HEK293 (cell line): ENCODE data around the gene FSCN2.

ENCODE experiments used
- CTCF ChIA-PET: fragments of 350-600 bp; formaldehyde crosslinking; extraction: SDS; loops from one replicate; lab custom pipeline; 2021; ENCODE audit warnings: antibody characterized with exemption; lab: Yijun Ruan, JAX
- POLR2A ChIA-PET: fragments of 300-600 bp; formaldehyde crosslinking; extraction: SDS; loops from one replicate; lab custom pipeline; 2020; ENCODE audit warnings: antibody characterized with exemption, inconsistent platforms; lab: Yijun Ruan, JAX
- H3K27ac ChIP-seq: fragments of 200-500 bp; sonication (Bioruptor generic); 2 replicates; pipeline ENCODE4 v1.5.1; 2014; ENCODE audit warnings: low read depth, low read length, control low read depth, inconsistent platforms; ENCODE audit errors: extremely low read depth
- H3K36me3 ChIP-seq, 2 experiments: fragments of 200-500 bp in 1 of 2; sonication (Bioruptor generic) in 1 of 2; 1 replicate in 1 of 2; 2 replicates in 1 of 2; pipeline ENCODE4 v1.5.1; 2014 to 2017; ENCODE audit warnings: inconsistent platforms in 2 of 2, low read length in 2 of 2; ENCODE audit not compliant: control insufficient read depth in 2 of 2, insufficient read depth in 1 of 2
- H3K4me1 ChIP-seq: fragments of 200-500 bp; sonication (Bioruptor generic); 2 replicates; pipeline ENCODE4 v1.5.1; 2014; ENCODE audit warnings: mild to moderate bottlenecking, low read length, inconsistent platforms; ENCODE audit not compliant: control insufficient read depth, insufficient read depth
- H3K4me3 ChIP-seq: 2 replicates; pipeline ENCODE4 v1.5.1; 2011; ENCODE audit warnings: low read depth, mild to moderate bottlenecking, control low read depth, low read length, moderate library complexity
- H3K9me3 ChIP-seq: fragments of 200-500 bp; sonication (Bioruptor generic); 2 replicates; pipeline ENCODE4 v1.5.1; 2014; ENCODE audit warnings: low read depth, low read length, inconsistent platforms; ENCODE audit not compliant: control insufficient read depth, insufficient read depth
- FEZF1 ChIP-seq: fragments of 450-650 bp; formaldehyde crosslinking; IDR thresholded peaks from 2 replicates; pipeline ENCODE4 v1.5.1; 2016; ENCODE audit warnings: missing biosample characterization, missing genetic modification characterization
- GLI2 ChIP-seq: fragments of 450-650 bp; formaldehyde crosslinking; IDR thresholded peaks from 2 replicates; pipeline ENCODE4; 2017; ENCODE audit warnings: missing biosample characterization, missing genetic modification characterization, low read depth, borderline replicate concordance
- HOXD13 ChIP-seq: sonication (generic); formaldehyde crosslinking; IDR thresholded peaks from 2 replicates; pipeline ENCODE4 v1.8.0; 2022; ENCODE audit warnings: missing genetic modification reagents, borderline replicate concordance
- KLF1 ChIP-seq: fragments of 450-650 bp; formaldehyde crosslinking; IDR thresholded peaks from 2 replicates; pipeline ENCODE4 v1.5.1; 2016; ENCODE audit warnings: missing biosample characterization, missing genetic modification characterization
- KLF7 ChIP-seq: fragments of 450-650 bp; formaldehyde crosslinking; IDR thresholded peaks from 2 replicates; pipeline ENCODE4 v1.5.1; 2016; ENCODE audit warnings: missing biosample characterization, missing genetic modification characterization, borderline replicate concordance
- MZF1 ChIP-seq: fragments of 450-650 bp; formaldehyde crosslinking; IDR thresholded peaks from 2 replicates; pipeline ENCODE4 v1.5.1; 2017; ENCODE audit warnings: missing biosample characterization, missing genetic modification characterization, borderline replicate concordance
- SETDB1 ChIP-seq: IDR thresholded peaks from one replicate; pipeline ENCODE4 v1.6.1; 2017; ENCODE audit warnings: mild to moderate bottlenecking, low read length, moderate library complexity, mixed read lengths; ENCODE audit not compliant: insufficient read length
- TRIM28 ChIP-seq: IDR thresholded peaks from 2 replicates; pipeline ENCODE4 v1.6.1; 2011; ENCODE audit warnings: low read length, control low read depth, borderline replicate concordance
- ZNF211 ChIP-seq: fragments of 450-650 bp; formaldehyde crosslinking; IDR thresholded peaks from 2 replicates; pipeline ENCODE4 v1.5.1; 2016; ENCODE audit warnings: low read depth, missing biosample characterization, missing genetic modification characterization
- ZNF311 ChIP-seq: fragments of 450-650 bp; formaldehyde crosslinking; IDR thresholded peaks from 2 replicates; pipeline ENCODE4 v1.5.1; 2017; ENCODE audit warnings: missing biosample characterization, missing genetic modification characterization, borderline replicate concordance
- ZNF341 ChIP-seq: fragments of 450-650 bp; formaldehyde crosslinking; IDR thresholded peaks from 2 replicates; pipeline ENCODE4; 2016; ENCODE audit warnings: low read depth, missing biosample characterization, missing genetic modification characterization
- ZNF366 ChIP-seq: fragments of 450-650 bp; formaldehyde crosslinking; conservative IDR thresholded peaks from 2 replicates; pipeline ENCODE4 v1.5.1; 2016; ENCODE audit warnings: missing biosample characterization, missing genetic modification characterization
- ZNF404 ChIP-seq: fragments of 450-650 bp; formaldehyde crosslinking; IDR thresholded peaks from 2 replicates; pipeline ENCODE4 v1.5.1; 2017; ENCODE audit warnings: missing biosample characterization, missing genetic modification characterization
- ZNF426 ChIP-seq: fragments of 450-650 bp; formaldehyde crosslinking; IDR thresholded peaks from 2 replicates; pipeline ENCODE4 v1.5.1; 2017; ENCODE audit warnings: missing biosample characterization, missing genetic modification characterization, mild to moderate bottlenecking, inconsistent platforms, moderate library complexity
- ZNF521 ChIP-seq: fragments of 450-650 bp; formaldehyde crosslinking; IDR thresholded peaks from 2 replicates; pipeline ENCODE4 v1.5.1; 2017; ENCODE audit warnings: missing biosample characterization, mild to moderate bottlenecking, missing genetic modification characterization
- ZNF623 ChIP-seq: fragments of 450-650 bp; formaldehyde crosslinking; IDR thresholded peaks from 2 replicates; pipeline ENCODE4 v1.5.1; 2016; ENCODE audit warnings: missing biosample characterization, missing genetic modification characterization
- ZNF624 ChIP-seq: fragments of 450-650 bp; formaldehyde crosslinking; IDR thresholded peaks from 2 replicates; pipeline ENCODE4 v1.5.1; 2017; ENCODE audit warnings: missing biosample characterization, missing genetic modification characterization
- ZNF791 ChIP-seq: fragments of 450-650 bp; formaldehyde crosslinking; IDR thresholded peaks from 2 replicates; pipeline ENCODE4 v1.5.1; 2016; ENCODE audit warnings: missing biosample characterization, missing genetic modification characterization
- TF ChIP-seq, protein P1 (sequence below): fragments of 450-650 bp; formaldehyde crosslinking; IDR thresholded peaks from 2 replicates; pipeline ENCODE4 v1.5.1; 2017; ENCODE audit warnings: missing biosample characterization, missing genetic modification characterization
- TF ChIP-seq, protein P2 (sequence below): fragments of 450-650 bp; formaldehyde crosslinking; IDR thresholded peaks from 2 replicates; pipeline ENCODE4 v1.5.1; 2016; ENCODE audit warnings: missing biosample characterization, missing genetic modification characterization
- TF ChIP-seq, protein P3 (sequence below): fragments of 450-650 bp; formaldehyde crosslinking; IDR thresholded peaks from 2 replicates; pipeline ENCODE4 v1.5.1; 2016; ENCODE audit warnings: missing biosample characterization, missing genetic modification characterization
- TF ChIP-seq, protein P4 (sequence below): fragments of 450-650 bp; formaldehyde crosslinking; IDR thresholded peaks from 2 replicates; pipeline ENCODE4 v1.5.1; 2016; ENCODE audit warnings: missing biosample characterization, missing genetic modification characterization

The FSCN2 gene

DNA sequence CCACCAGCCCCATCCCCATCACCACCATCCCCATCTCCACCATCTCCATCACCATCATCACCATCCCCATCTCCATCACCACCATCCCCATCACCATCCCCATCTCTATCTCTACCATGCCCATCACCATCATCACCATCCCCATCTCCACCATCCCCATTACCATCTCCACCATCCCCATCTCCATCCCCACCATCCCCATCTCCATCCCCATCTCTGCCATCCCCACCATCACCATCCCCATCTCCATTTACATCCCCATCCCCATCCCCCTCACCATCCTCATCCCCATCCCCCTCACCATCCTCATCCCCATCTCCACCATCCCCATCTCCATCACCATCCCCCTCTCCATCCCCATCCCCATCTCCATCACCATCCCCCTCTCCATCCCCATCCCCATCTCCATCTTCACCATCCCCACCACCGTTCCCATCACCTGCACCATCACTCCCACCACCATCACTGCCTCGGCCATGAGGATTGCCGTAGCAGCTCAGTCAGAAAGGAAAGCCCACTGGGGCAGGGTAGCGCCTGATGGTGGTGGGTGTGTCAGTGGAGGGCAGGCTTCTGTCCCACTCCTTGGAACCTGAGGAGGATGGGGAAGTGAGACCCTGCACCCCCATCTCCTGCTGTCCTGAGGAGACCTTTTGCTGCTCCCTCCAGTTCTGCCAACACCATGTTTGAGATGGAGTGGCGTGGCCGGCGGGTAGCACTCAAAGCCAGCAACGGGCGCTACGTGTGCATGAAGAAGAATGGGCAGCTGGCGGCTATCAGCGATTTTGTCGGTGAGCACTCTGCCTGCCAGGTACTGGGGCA lies 7.5 kb downstream of the FSCN2 start:
- TF ChIP-seq MZF1 (peak; percentile 84; the same call in 1 of the 2 replicates), TRIM28 (no peak), FEZF1 (no peak), ZNF624 (tag by site-specific recombination) (no peak), ZNF311 (tag by site-specific recombination) (no peak), ZNF521 (tag by site-specific recombination) (no peak)
- TF ChIP-seq, protein P1, sequence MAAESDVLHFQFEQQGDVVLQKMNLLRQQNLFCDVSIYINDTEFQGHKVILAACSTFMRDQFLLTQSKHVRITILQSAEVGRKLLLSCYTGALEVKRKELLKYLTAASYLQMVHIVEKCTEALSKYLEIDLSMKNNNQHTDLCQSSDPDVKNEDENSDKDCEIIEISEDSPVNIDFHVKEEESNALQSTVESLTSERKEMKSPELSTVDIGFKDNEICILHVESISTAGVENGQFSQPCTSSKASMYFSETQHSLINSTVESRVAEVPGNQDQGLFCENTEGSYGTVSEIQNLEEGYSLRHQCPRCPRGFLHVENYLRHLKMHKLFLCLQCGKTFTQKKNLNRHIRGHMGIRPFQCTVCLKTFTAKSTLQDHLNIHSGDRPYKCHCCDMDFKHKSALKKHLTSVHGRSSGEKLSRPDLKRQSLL (tag by site-specific recombination) = peak; percentile 78; the same call in 1 of the 2 replicates
- CTCF ChIA-PET = interaction anchor here (0.6 to 1.0 kb wide), 2 partner anchors 17 to 65 kb away, joined by 3 read pairs; no protein-coding TSS in a partner anchor
- H3K27ac ChIP-seq = no peak overlapping the region
- POLR2A ChIA-PET = no interaction called here
- no peaks in the 10 kb centered on the region for H3K9me3 ChIP-seq
- H3K4me1 ChIP-seq = no peaks in the 10 kb centered on the region
- no peak overlapping the region for H3K4me3 ChIP-seq
- H3K36me3 ChIP-seq = peaks cover 0 to 23% of the 10 kb centered on the region in 2 experiments; a peak in 1 of 3 replicates

DNA sequence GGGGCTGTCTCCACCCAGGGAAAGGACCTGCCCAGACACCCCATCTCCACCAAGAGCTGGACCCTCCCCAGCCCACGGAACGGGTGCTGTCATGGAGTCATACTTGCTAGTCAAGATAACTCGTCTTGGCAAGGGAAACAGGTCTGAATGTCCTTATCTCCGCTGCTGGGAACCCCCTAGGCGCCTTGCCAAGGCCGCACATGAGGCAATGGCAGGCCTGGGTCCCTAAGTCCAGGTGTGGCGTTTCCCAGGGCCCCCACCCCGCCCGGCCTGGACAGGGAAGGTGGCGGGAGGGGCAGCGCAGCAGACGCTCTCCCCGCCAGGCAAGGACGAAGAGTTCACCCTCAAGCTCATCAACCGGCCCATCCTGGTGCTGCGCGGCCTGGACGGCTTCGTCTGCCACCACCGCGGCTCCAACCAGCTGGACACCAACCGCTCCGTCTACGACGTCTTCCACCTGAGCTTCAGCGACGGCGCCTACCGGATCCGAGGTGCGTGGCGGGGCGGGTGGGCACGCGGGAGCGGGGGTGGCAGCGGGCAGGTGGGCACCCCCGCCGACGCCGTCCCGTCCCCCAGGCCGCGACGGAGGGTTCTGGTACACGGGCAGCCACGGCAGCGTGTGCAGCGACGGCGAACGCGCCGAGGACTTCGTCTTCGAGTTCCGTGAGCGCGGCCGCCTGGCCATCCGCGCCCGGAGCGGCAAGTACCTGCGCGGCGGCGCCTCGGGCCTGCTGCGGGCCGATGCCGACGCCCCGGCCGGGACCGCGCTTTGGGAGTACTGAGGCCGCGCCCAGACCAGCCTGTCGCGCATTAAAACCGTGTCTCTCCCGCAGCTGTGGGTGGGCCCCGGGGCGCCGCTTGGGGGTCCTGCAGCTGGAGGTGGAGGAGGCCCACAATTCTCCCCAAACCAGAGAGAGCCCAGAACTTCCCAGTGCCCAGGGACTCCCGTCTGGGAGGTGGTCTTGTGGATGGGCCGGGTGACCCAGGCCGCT lies 8.4 kb downstream of the FSCN2 start:
- no peaks in the 10 kb centered on the region for H3K9me3 ChIP-seq
- POLR2A ChIA-PET = no interaction called here
- TF ChIP-seq ZNF404 (tag by site-specific recombination) (no peak), SETDB1 (no peak), HOXD13 (CRISPR knock-in tag) (no peak)
- TF ChIP-seq, all 188 proteins: peak for 0
- CTCF ChIA-PET = interaction anchor here (0.6 to 1.5 kb wide), 6 partner anchors 14 to 463 kb away, joined by 3 to 7 read pairs (median 3); no protein-coding TSS in a partner anchor
- no peaks in the 10 kb centered on the region for H3K4me1 ChIP-seq
- H3K4me3 ChIP-seq = no peak overlapping the region
- H3K36me3 ChIP-seq = peaks cover 0 to 32% of the 10 kb centered on the region in 2 experiments; a peak in 1 of 3 replicates
- no peak overlapping the region for H3K27ac ChIP-seq

DNA sequence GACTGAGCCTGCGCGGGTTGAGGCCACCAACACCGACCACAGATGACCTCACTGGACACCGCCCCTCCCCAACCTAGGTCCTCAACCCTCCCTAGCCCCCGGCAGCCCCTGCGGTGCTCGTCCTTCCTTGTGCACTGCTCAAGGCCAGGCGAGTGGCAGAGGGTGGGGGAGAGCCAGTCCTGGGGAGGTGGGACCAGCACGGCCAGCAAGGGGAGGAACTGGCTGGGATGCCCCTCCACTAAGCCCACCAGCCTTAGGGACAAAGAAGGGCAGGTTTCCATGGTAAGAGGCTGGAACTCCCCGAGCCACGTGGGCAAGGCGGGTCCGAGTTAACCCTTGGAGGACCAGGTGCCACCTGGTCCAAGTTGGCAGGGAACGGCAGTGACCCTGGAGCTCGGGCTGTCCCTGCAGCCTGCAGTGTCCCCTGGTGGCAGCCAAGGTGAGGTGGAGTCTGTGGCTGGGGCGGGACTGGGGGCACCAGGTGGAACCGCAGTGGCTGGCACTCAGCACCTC lies 9.2 kb downstream of the FSCN2 start:
- Histone ChIP-seq H3K27ac (no peak overlapping the region), H3K4me1 (no peaks in the 10 kb centered on the region), H3K4me3 (no peak overlapping the region), H3K9me3 (no peaks in the 10 kb centered on the region), H3K36me3 (peaks cover 0 to 35% of the 10 kb centered on the region in 2 experiments; a peak in 2 of 3 replicates)
- CTCF ChIA-PET = interaction anchor here (0.6 to 1.6 kb wide), 6 partner anchors 15 to 464 kb away, joined by 3 to 9 read pairs (median 4); no protein-coding TSS in a partner anchor
- POLR2A ChIA-PET = interaction anchor here (1.0 kb wide), 1 partner anchor 15 kb away, joined by 3 read pairs; no protein-coding TSS in a partner anchor
- TF ChIP-seq KLF7 = no peak
- TF ChIP-seq ZNF426 (tag by site-specific recombination) = no peak
- TF ChIP-seq, protein P2, sequence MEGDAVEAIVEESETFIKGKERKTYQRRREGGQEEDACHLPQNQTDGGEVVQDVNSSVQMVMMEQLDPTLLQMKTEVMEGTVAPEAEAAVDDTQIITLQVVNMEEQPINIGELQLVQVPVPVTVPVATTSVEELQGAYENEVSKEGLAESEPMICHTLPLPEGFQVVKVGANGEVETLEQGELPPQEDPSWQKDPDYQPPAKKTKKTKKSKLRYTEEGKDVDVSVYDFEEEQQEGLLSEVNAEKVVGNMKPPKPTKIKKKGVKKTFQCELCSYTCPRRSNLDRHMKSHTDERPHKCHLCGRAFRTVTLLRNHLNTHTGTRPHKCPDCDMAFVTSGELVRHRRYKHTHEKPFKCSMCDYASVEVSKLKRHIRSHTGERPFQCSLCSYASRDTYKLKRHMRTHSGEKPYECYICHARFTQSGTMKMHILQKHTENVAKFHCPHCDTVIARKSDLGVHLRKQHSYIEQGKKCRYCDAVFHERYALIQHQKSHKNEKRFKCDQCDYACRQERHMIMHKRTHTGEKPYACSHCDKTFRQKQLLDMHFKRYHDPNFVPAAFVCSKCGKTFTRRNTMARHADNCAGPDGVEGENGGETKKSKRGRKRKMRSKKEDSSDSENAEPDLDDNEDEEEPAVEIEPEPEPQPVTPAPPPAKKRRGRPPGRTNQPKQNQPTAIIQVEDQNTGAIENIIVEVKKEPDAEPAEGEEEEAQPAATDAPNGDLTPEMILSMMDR = peak; percentile 75
- no peak for TF ChIP-seq ZNF623
- TF ChIP-seq, protein P3, sequence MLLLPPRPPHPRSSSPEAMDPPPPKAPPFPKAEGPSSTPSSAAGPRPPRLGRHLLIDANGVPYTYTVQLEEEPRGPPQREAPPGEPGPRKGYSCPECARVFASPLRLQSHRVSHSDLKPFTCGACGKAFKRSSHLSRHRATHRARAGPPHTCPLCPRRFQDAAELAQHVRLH (tag by site-specific recombination) = no peak
- peak; percentile 38 for TF ChIP-seq KLF1
- TF ChIP-seq, protein P4, sequence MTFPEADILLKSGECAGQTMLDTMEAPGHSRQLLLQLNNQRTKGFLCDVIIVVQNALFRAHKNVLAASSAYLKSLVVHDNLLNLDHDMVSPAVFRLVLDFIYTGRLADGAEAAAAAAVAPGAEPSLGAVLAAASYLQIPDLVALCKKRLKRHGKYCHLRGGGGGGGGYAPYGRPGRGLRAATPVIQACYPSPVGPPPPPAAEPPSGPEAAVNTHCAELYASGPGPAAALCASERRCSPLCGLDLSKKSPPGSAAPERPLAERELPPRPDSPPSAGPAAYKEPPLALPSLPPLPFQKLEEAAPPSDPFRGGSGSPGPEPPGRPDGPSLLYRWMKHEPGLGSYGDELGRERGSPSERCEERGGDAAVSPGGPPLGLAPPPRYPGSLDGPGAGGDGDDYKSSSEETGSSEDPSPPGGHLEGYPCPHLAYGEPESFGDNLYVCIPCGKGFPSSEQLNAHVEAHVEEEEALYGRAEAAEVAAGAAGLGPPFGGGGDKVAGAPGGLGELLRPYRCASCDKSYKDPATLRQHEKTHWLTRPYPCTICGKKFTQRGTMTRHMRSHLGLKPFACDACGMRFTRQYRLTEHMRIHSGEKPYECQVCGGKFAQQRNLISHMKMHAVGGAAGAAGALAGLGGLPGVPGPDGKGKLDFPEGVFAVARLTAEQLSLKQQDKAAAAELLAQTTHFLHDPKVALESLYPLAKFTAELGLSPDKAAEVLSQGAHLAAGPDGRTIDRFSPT (tag by site-specific recombination) = peak; percentile 84
- no peak for TF ChIP-seq ZNF211 (tag by site-specific recombination)
- TF ChIP-seq ZNF624 (tag by site-specific recombination) = no peak
- TF ChIP-seq ZNF341 (tag by site-specific recombination) = 0 out of 2 replicates have a peak, but pooled peaks have one; percentile 56
- TF ChIP-seq ZNF366 = no peak
- no peak for TF ChIP-seq GLI2 (tag by site-specific recombination)
- no peak for TF ChIP-seq ZNF791
